ENCODE measurements around the gene RFTN1. TPM values are rescaled to one million over a fixed set of nuclear protein-coding genes. Genes with fewer than 3 reads are reported as not detected.
A peak's percentile ranks its signal among the peaks of the same experiment; 100 is the strongest.

The RFTN1 gene
- total and polyA plus RNA-seq, 10 of the 15 experiments (the other 5 are each of a cell fraction or from before 2014, with no cell fraction given): 20.6 to 213 (median 147) TPM

GRCh38 chr3:16514021-16514700, 662 bp upstream of the RFTN1 start:
- RAD21 ChIA-PET (ENCODE audit: unreplicated experiment): interaction anchor here (0.6 to 3.8 kb wide), 6 partner anchors 9 to 717 kb away, joined by 3 to 36 read pairs (median 5); no protein-coding TSS in a partner anchor
- in situ Hi-C loops (cut with MboI): loop anchor here (5.0 to 25.0 kb wide), 3 partner anchors 717 to 1231 kb away; partner anchors contain the start of genes ANKRD28 and TBC1D5
- DNase-seq (ENCODE audit: low read depth, low spot score) (no peak), ATAC-seq (no peak), FAIRE-seq (no peak)
- Histone ChIP-seq H3K9ac (ENCODE audit: control insufficient read depth, insufficient read depth, low read length) (peak overlapping the region; percentile 99), H3K4me1 (ENCODE audit: control insufficient read depth, insufficient read depth, low read length) (peaks cover 37% of the 10 kb centered on the region), H4K20me1 (ENCODE audit: control insufficient read depth, insufficient read depth) (no peaks in the 10 kb centered on the region), H3K9me3 (replicated peaks; ENCODE audit: control insufficient read depth, insufficient read depth, low read length) (peaks cover 8% of the 10 kb centered on the region; the same call in 2 of the 3 replicates), H3K4me3 (peak overlapping the region; percentile 86), H3K27me3 (replicated peaks in 1 of 2; ENCODE audit: control insufficient read depth in 2 of 2, insufficient read depth in 2 of 2, low read length in 1 of 2) (no peaks in the 10 kb centered on the region), H3K79me2 (ENCODE audit: control insufficient read depth, insufficient read depth, low read length) (peaks cover 75% of the 10 kb centered on the region), H2AFZ (ENCODE audit: control insufficient read depth, low read depth, low read length) (peak overlapping the region; percentile 20), H3K27ac (ENCODE audit: control insufficient read depth, insufficient read depth) (peak overlapping the region; percentile 92), H3K36me3 (ENCODE audit: control insufficient read depth in 2 of 2, insufficient read depth in 2 of 2, low read length in 1 of 2) (no peaks in the 10 kb centered on the region), H3K4me2 (ENCODE audit: control insufficient read depth, insufficient read depth) (peak overlapping the region; percentile 84)
- SMC1A ChIA-PET (ENCODE audit: uncharacterized antibody, unreplicated experiment): interaction anchor here (1.2 to 25.8 kb wide), 5 partner anchors 8 to 36 kb away, joined by 3 to 295 read pairs (median 36); no protein-coding TSS in a partner anchor
- BruUV-seq (replicated peaks): TSS peak; percentile 44
- intact Hi-C loops (cut with micrococcal nuclease; ENCODE audit: unreplicated experiment): loop anchor here (5.0 to 10.0 kb wide), 7 partner anchors 83 to 1231 kb away; partner anchors contain the start of genes ANKRD28 and TBC1D5
- CTCF ChIA-PET: interaction anchor here (0.7 to 1.2 kb wide), 3 partner anchors 10 to 245 kb away, joined by 3 read pairs; no protein-coding TSS in a partner anchor
- POLR2A ChIA-PET: interaction anchor here (1.0 to 8.7 kb wide), 6 partner anchors 9 to 140 kb away, joined by 3 to 66 read pairs (median 10); no protein-coding TSS in a partner anchor
- 0% methylated on average over 9 of the region's 9 CpGs for WGBS (ENCODE audit: insufficient coverage, insufficient replicate concordance, low lambda C conversion rate, missing lambda C conversion rate)
- TF ChIP-seq, protein P1, sequence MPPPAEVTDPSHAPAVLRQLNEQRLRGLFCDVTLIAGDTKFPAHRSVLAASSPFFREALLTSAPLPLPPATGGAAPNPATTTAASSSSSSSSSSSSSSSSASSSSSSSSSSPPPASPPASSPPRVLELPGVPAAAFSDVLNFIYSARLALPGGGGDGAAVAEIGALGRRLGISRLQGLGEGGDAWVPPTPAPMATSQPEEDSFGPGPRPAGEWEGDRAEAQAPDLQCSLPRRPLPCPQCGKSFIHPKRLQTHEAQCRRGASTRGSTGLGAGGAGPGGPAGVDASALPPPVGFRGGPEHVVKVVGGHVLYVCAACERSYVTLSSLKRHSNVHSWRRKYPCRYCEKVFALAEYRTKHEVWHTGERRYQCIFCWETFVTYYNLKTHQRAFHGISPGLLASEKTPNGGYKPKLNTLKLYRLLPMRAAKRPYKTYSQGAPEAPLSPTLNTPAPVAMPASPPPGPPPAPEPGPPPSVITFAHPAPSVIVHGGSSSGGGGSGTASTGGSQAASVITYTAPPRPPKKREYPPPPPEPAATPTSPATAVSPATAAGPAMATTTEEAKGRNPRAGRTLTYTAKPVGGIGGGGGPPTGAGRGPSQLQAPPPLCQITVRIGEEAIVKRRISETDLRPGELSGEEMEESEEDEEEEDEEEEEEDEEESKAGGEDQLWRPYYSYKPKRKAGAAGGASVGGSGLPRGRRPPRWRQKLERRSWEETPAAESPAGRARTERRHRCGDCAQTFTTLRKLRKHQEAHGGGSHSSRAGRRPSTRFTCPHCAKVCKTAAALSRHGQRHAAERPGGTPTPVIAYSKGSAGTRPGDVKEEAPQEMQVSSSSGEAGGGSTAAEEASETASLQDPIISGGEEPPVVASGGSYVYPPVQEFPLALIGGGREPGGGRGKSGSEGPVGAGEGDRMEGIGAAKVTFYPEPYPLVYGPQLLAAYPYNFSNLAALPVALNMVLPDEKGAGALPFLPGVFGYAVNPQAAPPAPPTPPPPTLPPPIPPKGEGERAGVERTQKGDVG (CRISPR knock-in tag; IDR thresholded peaks at IDR 0.05): peak; percentile 3; the same call in 1 of the 2 replicates
- TF ChIP-seq PRDM15 (CRISPR knock-in tag; IDR thresholded peaks at IDR 0.05) (no peak), CEBPZ (IDR thresholded peaks at IDR 0.05; ENCODE audit: low read depth, low read length) (no peak)
- TF ChIP-seq, protein P2, sequence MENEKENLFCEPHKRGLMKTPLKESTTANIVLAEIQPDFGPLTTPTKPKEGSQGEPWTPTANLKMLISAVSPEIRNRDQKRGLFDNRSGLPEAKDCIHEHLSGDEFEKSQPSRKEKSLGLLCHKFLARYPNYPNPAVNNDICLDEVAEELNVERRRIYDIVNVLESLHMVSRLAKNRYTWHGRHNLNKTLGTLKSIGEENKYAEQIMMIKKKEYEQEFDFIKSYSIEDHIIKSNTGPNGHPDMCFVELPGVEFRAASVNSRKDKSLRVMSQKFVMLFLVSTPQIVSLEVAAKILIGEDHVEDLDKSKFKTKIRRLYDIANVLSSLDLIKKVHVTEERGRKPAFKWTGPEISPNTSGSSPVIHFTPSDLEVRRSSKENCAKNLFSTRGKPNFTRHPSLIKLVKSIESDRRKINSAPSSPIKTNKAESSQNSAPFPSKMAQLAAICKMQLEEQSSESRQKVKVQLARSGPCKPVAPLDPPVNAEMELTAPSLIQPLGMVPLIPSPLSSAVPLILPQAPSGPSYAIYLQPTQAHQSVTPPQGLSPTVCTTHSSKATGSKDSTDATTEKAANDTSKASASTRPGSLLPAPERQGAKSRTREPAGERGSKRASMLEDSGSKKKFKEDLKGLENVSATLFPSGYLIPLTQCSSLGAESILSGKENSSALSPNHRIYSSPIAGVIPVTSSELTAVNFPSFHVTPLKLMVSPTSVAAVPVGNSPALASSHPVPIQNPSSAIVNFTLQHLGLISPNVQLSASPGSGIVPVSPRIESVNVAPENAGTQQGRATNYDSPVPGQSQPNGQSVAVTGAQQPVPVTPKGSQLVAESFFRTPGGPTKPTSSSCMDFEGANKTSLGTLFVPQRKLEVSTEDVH (IDR thresholded peaks at IDR 0.05; ENCODE audit: low read depth, partially characterized antibody): no peak
- TF ChIP-seq, protein P3, sequence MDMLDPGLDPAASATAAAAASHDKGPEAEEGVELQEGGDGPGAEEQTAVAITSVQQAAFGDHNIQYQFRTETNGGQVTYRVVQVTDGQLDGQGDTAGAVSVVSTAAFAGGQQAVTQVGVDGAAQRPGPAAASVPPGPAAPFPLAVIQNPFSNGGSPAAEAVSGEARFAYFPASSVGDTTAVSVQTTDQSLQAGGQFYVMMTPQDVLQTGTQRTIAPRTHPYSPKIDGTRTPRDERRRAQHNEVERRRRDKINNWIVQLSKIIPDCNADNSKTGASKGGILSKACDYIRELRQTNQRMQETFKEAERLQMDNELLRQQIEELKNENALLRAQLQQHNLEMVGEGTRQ (IDR thresholded peaks at IDR 0.05; ENCODE audit: borderline replicate concordance, low read depth, low read length): no peak; the same call in 1 of the 2 replicates
